CD14-positive monocyte (primary cell): Measurements from ENCODE around the gene IMMP2L. TPM values are rescaled to one million over a fixed set of nuclear protein-coding genes. Genes with fewer than 3 reads are reported as not detected.
A peak's percentile ranks its signal among the peaks of the same experiment; 100 is the strongest.

Experiments used
- DNase-seq, 3 donors: peaks; one replicate each; pipeline ENCODE4 v3.0.0-alpha.2; 2011 to 2022
- H2AFZ ChIP-seq: 2 replicates; pipeline ENCODE4 v1.6.0; 2012; ENCODE audit warnings: mild to moderate bottlenecking, low read depth, low read length, inconsistent platforms; ENCODE audit not compliant: insufficient read depth, poor library complexity, severe bottlenecking
- H3K27ac ChIP-seq, 2 donors: 1 replicate in 1 of 2; 2 replicates in 1 of 2; pipeline ENCODE4 v1.5.1; 2012 to 2013; ENCODE audit warnings: low read length in 2 of 2, control low read depth in 1 of 2, inconsistent platforms in 1 of 2, low read depth in 1 of 2, mild to moderate bottlenecking in 1 of 2
- H3K27me3 ChIP-seq, 2 donors: one replicate each; pipeline versions ENCODE4 v1.6.0 to v1.6.1; 2011 to 2013; ENCODE audit warnings: low read length in 2 of 2; ENCODE audit not compliant: control insufficient read depth in 2 of 2, insufficient read depth in 2 of 2
- H3K36me3 ChIP-seq, 2 donors: replicated peaks in 1 of 2; 1 replicate in 1 of 2; 2 replicates in 1 of 2; pipeline versions ENCODE4 v1.5.1 to v1.6.1; 2012 to 2013; ENCODE audit warnings: low read length in 2 of 2, control low read depth in 1 of 2, inconsistent platforms in 1 of 2, mild to moderate bottlenecking in 1 of 2; ENCODE audit not compliant: insufficient read depth in 2 of 2, control insufficient read depth in 1 of 2
- H3K4me1 ChIP-seq, 2 donors: 1 replicate in 1 of 2; 2 replicates in 1 of 2; pipeline versions ENCODE4 v1.5.1 to v1.6.1; 2012 to 2013; ENCODE audit warnings: low read length in 2 of 2, control low read depth in 1 of 2, inconsistent platforms in 1 of 2, mild to moderate bottlenecking in 1 of 2, moderate library complexity in 1 of 2; ENCODE audit not compliant: insufficient read depth in 2 of 2, control insufficient read depth in 1 of 2
- H3K4me2 ChIP-seq: replicated peaks from 2 replicates; pipeline ENCODE3; 2012; ENCODE audit warnings: low read length, moderate library complexity, mild to moderate bottlenecking; ENCODE audit not compliant: poor library complexity, severe bottlenecking; ENCODE audit errors: extremely low read depth
- H3K4me3 ChIP-seq, 3 experiments: fragments of 200-600 bp in 1 of 3; sonication (generic) in 1 of 3; replicated peaks in 1 of 3; 1 replicate in 2 of 3; 2 replicates in 1 of 3; pipeline ENCODE4 v1.5.1; 2011 to 2013; ENCODE audit warnings: low read length in 3 of 3, mild to moderate bottlenecking in 3 of 3, control low read depth in 2 of 3, low read depth in 2 of 3, inconsistent platforms in 1 of 3, moderate library complexity in 1 of 3
- H3K79me2 ChIP-seq: 2 replicates; pipeline ENCODE4 v1.6.0; 2012; ENCODE audit warnings: mild to moderate bottlenecking, control low read depth, inconsistent platforms, low read length, moderate library complexity; ENCODE audit not compliant: insufficient read depth
- H3K9ac ChIP-seq: 2 replicates; pipeline ENCODE4 v1.6.0; 2017; ENCODE audit warnings: low read length, mild to moderate bottlenecking; ENCODE audit not compliant: insufficient read depth, poor library complexity, severe bottlenecking
- H3K9me3 ChIP-seq, 2 donors: replicated peaks in 1 of 2; 1 replicate in 1 of 2; 2 replicates in 1 of 2; pipeline versions ENCODE4 v1.5.1 to v1.6.1; 2012 to 2013; ENCODE audit warnings: low read length in 2 of 2, control low read depth in 1 of 2; ENCODE audit not compliant: control insufficient read depth in 1 of 2, insufficient read depth in 1 of 2
- H4K20me1 ChIP-seq: 2 replicates; pipeline ENCODE4 v1.6.0; 2012; ENCODE audit warnings: mild to moderate bottlenecking, low read length, control low read depth, moderate library complexity; ENCODE audit not compliant: insufficient read depth
- H3K27ac Mint-ChIP-seq, 7 donors: one replicate each; pipeline ENCODE4 v1.8.0; 2020; ENCODE audit warnings: mild to moderate bottlenecking in 7 of 7, mixed read lengths in 7 of 7, moderate library complexity in 6 of 7, inconsistent platforms in 2 of 7
- H3K27me3 Mint-ChIP-seq, 3 donors: one replicate each; pipeline ENCODE4 v1.8.0; 2021 to 2022; ENCODE audit warnings: low read depth in 3 of 3, mild to moderate bottlenecking in 3 of 3, mixed read lengths in 3 of 3, moderate library complexity in 3 of 3, inconsistent platforms in 1 of 3
- H3K36me3 Mint-ChIP-seq, 2 donors: one replicate each; pipeline ENCODE4 v1.8.0; 2020; ENCODE audit warnings: mixed read lengths in 2 of 2, inconsistent platforms in 1 of 2, mild to moderate bottlenecking in 1 of 2
- H3K4me1 Mint-ChIP-seq: one replicate; pipeline ENCODE4 v1.8.0; 2020; ENCODE audit warnings: mild to moderate bottlenecking, mixed read lengths
- H3K4me3 Mint-ChIP-seq, 2 donors: one replicate each; pipeline ENCODE4 v1.8.0; 2020; ENCODE audit warnings: mild to moderate bottlenecking in 2 of 2, mixed read lengths in 2 of 2, moderate library complexity in 1 of 2
- H3K9me3 Mint-ChIP-seq, 7 donors: one replicate each; pipeline ENCODE4 v1.8.0; 2020 to 2022; ENCODE audit warnings: mixed read lengths in 7 of 7, mild to moderate bottlenecking in 6 of 7, moderate library complexity in 6 of 7, inconsistent platforms in 2 of 7
- WGBS: methylation state at CpG from one replicate; pipeline ENCODE4 v1.1.5; 2013; ENCODE audit warnings: missing lambda C conversion rate; ENCODE audit not compliant: insufficient coverage; 5-methylcytosine and 5-hydroxymethylcytosine counted together
- intact Hi-C, 2 donors: fragments of 100-400 bp; cut with micrococcal nuclease; formaldehyde crosslinking; loops; one replicate each; pipeline versions ENCODE4 v1.15.0 to v1.15.1; 2023
- polyA plus RNA-seq, 3 donors: library from polyadenylated mRNA; depleted of rRNA in 1 of 3; unstranded in 2 of 3; stranded (reverse) in 1 of 3; fragments of 300-500 nt in 2 of 3; fragments of >200 nt in 1 of 3; fragmentation: Illumina TruSeq in 2 of 3; gene quantifications; 1 replicate in 2 of 3; 2 replicates in 1 of 3; pipeline ENCODE4 v1.2.3, GENCODE V29; 2012 to 2021
- TF ChIP-seq, protein P1 (sequence below): fragments of 200-600 bp; IDR thresholded peaks from one replicate; pipeline ENCODE4 v1.8.0; 2022; ENCODE audit warnings: antibody characterized with exemption, mild to moderate bottlenecking

IMMP2L gene
- polyA plus RNA-seq, 3 donors: 1.9 to 6.4 (median 6.2) TPM

DNA sequence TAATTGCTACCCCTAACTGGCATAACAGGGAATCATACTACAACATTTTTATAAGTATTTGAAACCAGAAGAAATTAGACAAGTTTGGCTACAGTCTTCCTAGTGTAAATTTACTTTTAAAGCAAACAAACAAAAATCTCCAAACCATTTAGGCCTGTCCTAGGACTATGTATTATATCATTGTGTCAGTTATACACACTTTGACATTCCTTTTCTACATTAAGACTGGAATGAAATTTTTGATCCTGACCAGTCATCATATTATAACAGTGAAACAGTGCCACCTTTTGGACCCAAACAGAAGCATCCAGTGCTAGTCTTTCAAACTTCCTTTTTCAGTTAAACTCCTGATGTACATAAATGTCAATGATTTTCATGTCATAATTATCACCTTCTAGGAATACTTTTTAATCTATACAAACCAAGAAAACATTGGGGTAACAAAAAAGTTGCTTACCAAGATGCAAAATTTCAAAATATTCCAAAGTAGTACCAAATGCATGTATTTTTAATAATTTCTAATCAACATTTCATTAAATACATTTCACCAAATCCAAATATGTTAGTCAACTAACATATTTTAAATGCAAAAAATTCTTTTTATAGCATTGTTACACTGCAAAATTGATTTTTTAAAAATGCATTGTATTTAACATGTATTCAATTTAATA is 75.7 kb downstream of the IMMP2L start:
- Histone ChIP-seq H3K4me1 (no peaks in the 10 kb centered on the region), H3K9ac (no peak overlapping the region), H4K20me1 (no peaks in the 10 kb centered on the region), H3K27me3 (no peaks in the 10 kb centered on the region), H3K4me2 (no peak overlapping the region), H3K9me3 (no peaks in the 10 kb centered on the region), H3K27ac (no peak overlapping the region), H2AFZ (no peak overlapping the region), H3K79me2 (no peaks in the 10 kb centered on the region), H3K36me3 (no peaks in the 10 kb centered on the region), H3K4me3 (no peak overlapping the region)
- Mint-ChIP-seq H3K4me3 (no peak overlapping the region), H3K9me3 (no peaks in the 10 kb centered on the region), H3K27ac (no peak overlapping the region), H3K27me3 (peaks cover 0 to 2% (median 0%) of the 10 kb centered on the region in 3 donors), H3K4me1 (no peaks in the 10 kb centered on the region), H3K36me3 (no peaks in the 10 kb centered on the region)
- intact Hi-C loops: no loop called here
- TF ChIP-seq, protein P1, sequence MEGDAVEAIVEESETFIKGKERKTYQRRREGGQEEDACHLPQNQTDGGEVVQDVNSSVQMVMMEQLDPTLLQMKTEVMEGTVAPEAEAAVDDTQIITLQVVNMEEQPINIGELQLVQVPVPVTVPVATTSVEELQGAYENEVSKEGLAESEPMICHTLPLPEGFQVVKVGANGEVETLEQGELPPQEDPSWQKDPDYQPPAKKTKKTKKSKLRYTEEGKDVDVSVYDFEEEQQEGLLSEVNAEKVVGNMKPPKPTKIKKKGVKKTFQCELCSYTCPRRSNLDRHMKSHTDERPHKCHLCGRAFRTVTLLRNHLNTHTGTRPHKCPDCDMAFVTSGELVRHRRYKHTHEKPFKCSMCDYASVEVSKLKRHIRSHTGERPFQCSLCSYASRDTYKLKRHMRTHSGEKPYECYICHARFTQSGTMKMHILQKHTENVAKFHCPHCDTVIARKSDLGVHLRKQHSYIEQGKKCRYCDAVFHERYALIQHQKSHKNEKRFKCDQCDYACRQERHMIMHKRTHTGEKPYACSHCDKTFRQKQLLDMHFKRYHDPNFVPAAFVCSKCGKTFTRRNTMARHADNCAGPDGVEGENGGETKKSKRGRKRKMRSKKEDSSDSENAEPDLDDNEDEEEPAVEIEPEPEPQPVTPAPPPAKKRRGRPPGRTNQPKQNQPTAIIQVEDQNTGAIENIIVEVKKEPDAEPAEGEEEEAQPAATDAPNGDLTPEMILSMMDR: peak; percentile 72
- peak; percentile 3 to 29 (median 16) for DNase-seq

DNA sequence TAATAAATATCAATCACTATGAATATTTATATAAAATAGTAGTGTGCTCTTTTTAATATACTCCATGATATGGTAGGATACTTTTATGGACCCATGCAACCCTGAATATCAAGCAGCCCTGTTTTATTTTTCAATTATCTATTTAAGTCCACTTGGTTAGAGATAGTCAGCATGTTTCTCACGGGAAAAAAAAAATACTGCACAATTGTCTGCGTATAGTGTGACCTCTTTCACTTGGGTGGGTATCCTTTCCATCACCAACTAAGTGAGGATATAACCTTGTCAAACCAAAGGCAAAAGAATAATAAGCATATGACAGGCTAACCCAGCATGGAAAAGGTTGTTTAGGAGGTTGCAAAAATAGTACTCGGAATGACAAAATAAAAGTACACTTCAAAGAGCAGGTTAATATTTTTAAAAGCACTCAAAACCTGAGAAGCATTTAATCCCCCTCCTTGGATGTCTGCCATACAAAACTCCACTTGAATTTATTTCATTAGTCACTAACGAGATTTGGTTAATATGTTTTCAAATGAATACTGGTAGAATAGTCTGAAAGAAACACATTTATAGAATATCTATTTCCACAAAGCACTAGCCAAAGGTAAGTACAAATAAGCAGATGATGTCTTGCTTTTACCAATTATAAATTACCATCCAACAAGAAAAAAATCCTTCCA is 76.5 kb downstream of the IMMP2L start:
- Histone ChIP-seq H3K27ac (no peak overlapping the region), H3K4me2 (no peak overlapping the region), H3K27me3 (no peaks in the 10 kb centered on the region), H3K79me2 (no peaks in the 10 kb centered on the region), H3K36me3 (no peaks in the 10 kb centered on the region), H2AFZ (no peak overlapping the region), H3K4me3 (no peak overlapping the region), H4K20me1 (no peaks in the 10 kb centered on the region), H3K9ac (no peak overlapping the region), H3K9me3 (no peaks in the 10 kb centered on the region), H3K4me1 (no peaks in the 10 kb centered on the region)
- TF ChIP-seq, protein P1: no peak
- H3K36me3 Mint-ChIP-seq: no peaks in the 10 kb centered on the region
- WGBS: no CpG with 5 or more reads among the region's 4 CpGs
- H3K27me3 Mint-ChIP-seq: peaks cover 0 to 2% (median 0%) of the 10 kb centered on the region in 3 donors
- H3K9me3 Mint-ChIP-seq: no peaks in the 10 kb centered on the region
- intact Hi-C loops: no loop called here
- DNase-seq: no peak
- no peak overlapping the region for H3K4me3 Mint-ChIP-seq
- H3K27ac Mint-ChIP-seq: no peak overlapping the region
- H3K4me1 Mint-ChIP-seq: no peaks in the 10 kb centered on the region
